ENCODE data around the gene RAD17. TPM values are rescaled to one million over a fixed set of nuclear protein-coding genes. Genes with fewer than 3 reads are reported as not detected.

RAD17 gene
- total RNA-seq, 1 donor, result 26.8 TPM

- Histone ChIP-seq H3K4me3 (ENCODE audit: insufficient read depth, low read length) (no peak overlapping the region), H3K27me3 (ENCODE audit: insufficient read depth, low read length) (no peaks in the 10 kb centered on the region), H3K4me2 (ENCODE audit: insufficient read depth, low read length) (no peak overlapping the region), H4K20me1 (ENCODE audit: insufficient read depth, low read length) (no peaks in the 10 kb centered on the region), H3K79me2 (ENCODE audit: insufficient read depth, low read length) (no peaks in the 10 kb centered on the region), H3K36me3 (ENCODE audit: insufficient read depth, low read length) (no peaks in the 10 kb centered on the region), H3K9me3 (ENCODE audit: low read depth, low read length) (no peaks in the 10 kb centered on the region), H3K27ac (ENCODE audit: low read depth, low read length) (no peak overlapping the region), H2AFZ (ENCODE audit: low read length) (no peak overlapping the region), H3K4me1 (ENCODE audit: insufficient read depth, low read length) (no peaks in the 10 kb centered on the region)
- no peak for TF ChIP-seq CTCF (IDR thresholded peaks at IDR 0.05; ENCODE audit: extremely low read depth, low read depth, low read length)
- no peak for DNase-seq (ENCODE audit: insufficient read length, low spot score, missing footprints)
These were observed 92.6 kb downstream of the RAD17 start for GRCh38 chr5:69462170-69462569.

Other genes starting within 250 kb of the RAD17 start
- gene CCNB1, start 202.7 kb upstream of the RAD17 start, total RNA-seq, result 19.2 and 22.4 TPM in 2 replicates
- 4.7 and 5.0 TPM in 2 replicates for gene CENPH, start 180.2 kb upstream of the RAD17 start, total RNA-seq
- 41.5 and 44.5 TPM in 2 replicates for gene CDK7, start 134.9 kb upstream of the RAD17 start, total RNA-seq
- gene CCDC125, start 37.0 kb upstream of the RAD17 start, total RNA-seq, result 6.5 and 8.7 TPM in 2 replicates
- 13.6 and 19.9 TPM in 2 replicates for gene AK6, start 298 bp upstream of the RAD17 start, total RNA-seq
- 84.7 and 85.2 TPM in 2 replicates for gene TAF9, start 298 bp upstream of the RAD17 start, total RNA-seq
- gene MARVELD2, start 45.3 kb downstream of the RAD17 start, total RNA-seq, result 7.7 and 9.4 TPM in 2 replicates
- gene OCLN, start 123.0 kb downstream of the RAD17 start, total RNA-seq, result 4.0 and 6.2 TPM in 2 replicates
- gene GTF2H2C, start 190.4 kb downstream of the RAD17 start, total RNA-seq, result 38.7 and 42.7 TPM in 2 replicates